Measurements from ENCODE around the gene HSPA1A. TPM values are rescaled to one million over a fixed set of nuclear protein-coding genes. Genes with fewer than 3 reads are reported as not detected.
A peak's percentile ranks its signal among the peaks of the same experiment; 100 is the strongest.

The HSPA1A gene
- total and polyA plus RNA-seq, 9 of the 15 experiments (the other 6 are each of a cell fraction or from before 2014, with no cell fraction given): 2.2 to 273 (median 107) TPM

DNA sequence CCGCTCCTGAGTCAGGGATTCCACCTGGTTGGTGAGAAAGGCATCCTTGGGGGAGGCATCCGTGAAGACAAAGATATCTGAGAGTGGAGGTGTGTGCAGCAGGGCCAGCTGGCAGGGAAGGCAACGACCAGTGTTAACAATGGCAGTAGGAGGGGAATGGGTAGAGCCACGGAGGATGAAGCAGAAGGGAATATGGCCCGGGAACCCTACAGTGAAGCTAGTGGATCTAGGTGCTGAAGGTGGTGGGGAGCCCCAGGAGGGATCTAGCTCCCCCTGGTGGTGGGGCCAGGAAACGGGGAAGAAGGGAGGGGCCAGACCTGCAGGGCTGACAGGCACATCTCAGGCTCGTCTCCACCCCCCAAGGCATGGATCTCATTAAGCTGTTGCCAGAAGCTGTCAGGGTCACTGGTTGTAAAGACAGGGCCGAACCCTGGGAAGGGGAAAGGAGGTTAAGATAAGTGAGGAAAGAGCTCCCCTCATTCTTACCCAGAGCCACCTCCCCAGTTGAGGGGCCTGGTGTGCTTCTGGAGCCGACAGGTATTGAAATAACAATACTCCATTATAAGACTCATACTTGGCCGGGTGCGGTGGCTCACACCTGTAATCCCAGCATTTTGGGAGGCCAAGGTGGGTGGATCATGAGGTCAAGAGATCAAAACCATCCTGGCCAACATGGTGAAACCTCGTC is 45.5 kb upstream of the HSPA1A start (continued):
- TF ChIP-seq, protein P1, sequence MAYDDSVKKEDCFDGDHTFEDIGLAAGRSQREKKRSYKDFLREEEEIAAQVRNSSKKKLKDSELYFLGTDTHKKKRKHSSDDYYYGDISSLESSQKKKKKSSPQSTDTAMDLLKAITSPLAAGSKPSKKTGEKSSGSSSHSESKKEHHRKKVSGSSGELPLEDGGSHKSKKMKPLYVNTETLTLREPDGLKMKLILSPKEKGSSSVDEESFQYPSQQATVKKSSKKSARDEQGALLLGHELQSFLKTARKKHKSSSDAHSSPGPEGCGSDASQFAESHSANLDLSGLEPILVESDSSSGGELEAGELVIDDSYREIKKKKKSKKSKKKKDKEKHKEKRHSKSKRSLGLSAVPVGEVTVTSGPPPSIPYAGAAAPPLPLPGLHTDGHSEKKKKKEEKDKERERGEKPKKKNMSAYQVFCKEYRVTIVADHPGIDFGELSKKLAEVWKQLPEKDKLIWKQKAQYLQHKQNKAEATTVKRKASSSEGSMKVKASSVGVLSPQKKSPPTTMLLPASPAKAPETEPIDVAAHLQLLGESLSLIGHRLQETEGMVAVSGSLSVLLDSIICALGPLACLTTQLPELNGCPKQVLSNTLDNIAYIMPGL (CRISPR knock-in tag; IDR thresholded peaks at IDR 0.05): peak; percentile 78
- peak; percentile 96 for TF ChIP-seq CC2D1A (IDR thresholded peaks at IDR 0.05)
- 0 out of 2 replicates have a peak, but pooled peaks have one; percentile 33 for TF ChIP-seq TCF7 (IDR thresholded peaks at IDR 0.05; ENCODE audit: borderline replicate concordance)
- TF ChIP-seq, protein P2, sequence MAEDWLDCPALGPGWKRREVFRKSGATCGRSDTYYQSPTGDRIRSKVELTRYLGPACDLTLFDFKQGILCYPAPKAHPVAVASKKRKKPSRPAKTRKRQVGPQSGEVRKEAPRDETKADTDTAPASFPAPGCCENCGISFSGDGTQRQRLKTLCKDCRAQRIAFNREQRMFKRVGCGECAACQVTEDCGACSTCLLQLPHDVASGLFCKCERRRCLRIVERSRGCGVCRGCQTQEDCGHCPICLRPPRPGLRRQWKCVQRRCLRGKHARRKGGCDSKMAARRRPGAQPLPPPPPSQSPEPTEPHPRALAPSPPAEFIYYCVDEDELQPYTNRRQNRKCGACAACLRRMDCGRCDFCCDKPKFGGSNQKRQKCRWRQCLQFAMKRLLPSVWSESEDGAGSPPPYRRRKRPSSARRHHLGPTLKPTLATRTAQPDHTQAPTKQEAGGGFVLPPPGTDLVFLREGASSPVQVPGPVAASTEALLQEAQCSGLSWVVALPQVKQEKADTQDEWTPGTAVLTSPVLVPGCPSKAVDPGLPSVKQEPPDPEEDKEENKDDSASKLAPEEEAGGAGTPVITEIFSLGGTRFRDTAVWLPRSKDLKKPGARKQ (CRISPR knock-in tag; IDR thresholded peaks at IDR 0.05): no peak
- TF ChIP-seq ZNF699 (CRISPR knock-in tag; IDR thresholded peaks at IDR 0.05; ENCODE audit: insufficient replicate concordance): no peak
- TF ChIP-seq SMARCC2 (IDR thresholded peaks at IDR 0.05; ENCODE audit: low read depth): no peak
- peak; percentile 58 for TF ChIP-seq SMARCB1 (IDR thresholded peaks at IDR 0.05; ENCODE audit: insufficient read length, low read depth)
- 0 out of 2 replicates have a peak, but pooled peaks have one; percentile 79 for TF ChIP-seq NFATC3 (IDR thresholded peaks at IDR 0.05)
- TF ChIP-seq RUNX1 (IDR thresholded peaks at IDR 0.05; ENCODE audit: low read depth): peak; percentile 91; the same call in 1 of the 2 replicates
- no peak for TF ChIP-seq RFX1 (IDR thresholded peaks at IDR 0.05)
- no peak for TF ChIP-seq SUPT5H (IDR thresholded peaks at IDR 0.05)
- TF ChIP-seq ZNF232 (CRISPR knock-in tag; IDR thresholded peaks at IDR 0.05): 0 out of 2 replicates have a peak, but pooled peaks have one; percentile 49
- TF ChIP-seq JUNB (CRISPR knock-in tag; conservative IDR thresholded peaks at IDR 0.05): no peak
- TF ChIP-seq ZBTB8A (IDR thresholded peaks at IDR 0.05; ENCODE audit: partially characterized antibody): no peak
- TF ChIP-seq PYGO2 (tag; IDR thresholded peaks at IDR 0.05): no peak
- peak; percentile 42; the same call in 1 of the 2 replicates for TF ChIP-seq SPI1 (IDR thresholded peaks at IDR 0.05; ENCODE audit: borderline replicate concordance, low read depth, low read length)
- TF ChIP-seq, protein P3, sequence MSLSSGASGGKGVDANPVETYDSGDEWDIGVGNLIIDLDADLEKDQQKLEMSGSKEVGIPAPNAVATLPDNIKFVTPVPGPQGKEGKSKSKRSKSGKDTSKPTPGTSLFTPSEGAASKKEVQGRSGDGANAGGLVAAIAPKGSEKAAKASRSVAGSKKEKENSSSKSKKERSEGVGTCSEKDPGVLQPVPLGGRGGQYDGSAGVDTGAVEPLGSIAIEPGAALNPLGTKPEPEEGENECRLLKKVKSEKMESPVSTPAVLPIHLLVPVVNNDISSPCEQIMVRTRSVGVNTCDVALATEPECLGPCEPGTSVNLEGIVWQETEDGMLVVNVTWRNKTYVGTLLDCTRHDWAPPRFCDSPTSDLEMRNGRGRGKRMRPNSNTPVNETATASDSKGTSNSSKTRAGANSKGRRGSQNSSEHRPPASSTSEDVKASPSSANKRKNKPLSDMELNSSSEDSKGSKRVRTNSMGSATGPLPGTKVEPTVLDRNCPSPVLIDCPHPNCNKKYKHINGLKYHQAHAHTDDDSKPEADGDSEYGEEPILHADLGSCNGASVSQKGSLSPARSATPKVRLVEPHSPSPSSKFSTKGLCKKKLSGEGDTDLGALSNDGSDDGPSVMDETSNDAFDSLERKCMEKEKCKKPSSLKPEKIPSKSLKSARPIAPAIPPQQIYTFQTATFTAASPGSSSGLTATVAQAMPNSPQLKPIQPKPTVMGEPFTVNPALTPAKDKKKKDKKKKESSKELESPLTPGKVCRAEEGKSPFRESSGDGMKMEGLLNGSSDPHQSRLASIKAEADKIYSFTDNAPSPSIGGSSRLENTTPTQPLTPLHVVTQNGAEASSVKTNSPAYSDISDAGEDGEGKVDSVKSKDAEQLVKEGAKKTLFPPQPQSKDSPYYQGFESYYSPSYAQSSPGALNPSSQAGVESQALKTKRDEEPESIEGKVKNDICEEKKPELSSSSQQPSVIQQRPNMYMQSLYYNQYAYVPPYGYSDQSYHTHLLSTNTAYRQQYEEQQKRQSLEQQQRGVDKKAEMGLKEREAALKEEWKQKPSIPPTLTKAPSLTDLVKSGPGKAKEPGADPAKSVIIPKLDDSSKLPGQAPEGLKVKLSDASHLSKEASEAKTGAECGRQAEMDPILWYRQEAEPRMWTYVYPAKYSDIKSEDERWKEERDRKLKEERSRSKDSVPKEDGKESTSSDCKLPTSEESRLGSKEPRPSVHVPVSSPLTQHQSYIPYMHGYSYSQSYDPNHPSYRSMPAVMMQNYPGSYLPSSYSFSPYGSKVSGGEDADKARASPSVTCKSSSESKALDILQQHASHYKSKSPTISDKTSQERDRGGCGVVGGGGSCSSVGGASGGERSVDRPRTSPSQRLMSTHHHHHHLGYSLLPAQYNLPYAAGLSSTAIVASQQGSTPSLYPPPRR (CRISPR knock-in tag; IDR thresholded peaks at IDR 0.05; ENCODE audit: borderline replicate concordance): 0 out of 2 replicates have a peak, but pooled peaks have one; percentile 75
- TF ChIP-seq ZKSCAN3 (CRISPR knock-in tag; IDR thresholded peaks at IDR 0.05): no peak
- TF ChIP-seq HDAC8 (tag; IDR thresholded peaks at IDR 0.05): no peak
- TF ChIP-seq CHD2 (IDR thresholded peaks at IDR 0.05; ENCODE audit: low read depth, low read length): no peak
- no peak; the same call in 1 of the 2 replicates for TF ChIP-seq TCF3 (CRISPR knock-in tag; IDR thresholded peaks at IDR 0.05)
- no peak for TF ChIP-seq SRSF9 (IDR thresholded peaks at IDR 0.05; ENCODE audit: borderline replicate concordance, low read depth, low read length)
